Small intestine (tissue), 7 donors: Measurements from ENCODE around the gene PPP1R12B. TPM values are rescaled to one million over a fixed set of nuclear protein-coding genes. Genes with fewer than 3 reads are reported as not detected.
"Not testable (repeated sequence)": the region's sequence is repeated elsewhere in the genome, so short reads cannot be mapped to it uniquely, and the experiment has no call there.

Experiments used
- DNase-seq, 2 donors: peaks; one replicate each; pipeline versions ENCODE4 v3.0.0 to v3.0.0-alpha.2; 2013
- FAIRE-seq: peaks from 2 replicates; lab custom pipeline; 2012; peaks lifted over from hg19 to GRCh38; lab: Jason Lieb, UNC
- H3K27ac ChIP-seq, 3 donors: one replicate each; pipeline ENCODE4 v1.5.1; 2013; ENCODE audit warnings: low read length in 2 of 3, mild to moderate bottlenecking in 2 of 3, control low read depth in 1 of 3, inconsistent platforms in 1 of 3, low read depth in 1 of 3, moderate library complexity in 1 of 3
- H3K27me3 ChIP-seq, 3 donors: one replicate each; pipeline ENCODE4 v1.6.1; 2013; ENCODE audit warnings: low read length in 3 of 3, inconsistent platforms in 1 of 3; ENCODE audit not compliant: control insufficient read depth in 3 of 3, insufficient read depth in 3 of 3
- H3K36me3 ChIP-seq, 3 donors: one replicate each; pipeline ENCODE4 v1.6.1; 2013; ENCODE audit warnings: low read length in 3 of 3, inconsistent platforms in 1 of 3, low read depth in 1 of 3, mild to moderate bottlenecking in 1 of 3, moderate library complexity in 1 of 3; ENCODE audit not compliant: control insufficient read depth in 3 of 3, insufficient read depth in 2 of 3
- H3K4me1 ChIP-seq, 3 donors: one replicate each; pipeline ENCODE4 v1.6.1; 2013; ENCODE audit warnings: low read length in 2 of 3, inconsistent platforms in 1 of 3, low read depth in 1 of 3, mild to moderate bottlenecking in 1 of 3, moderate library complexity in 1 of 3; ENCODE audit not compliant: control insufficient read depth in 3 of 3, insufficient read depth in 2 of 3
- H3K4me3 ChIP-seq, 3 donors: one replicate each; pipeline ENCODE4 v1.5.1; 2013; ENCODE audit warnings: low read length in 3 of 3, control low read depth in 1 of 3, inconsistent platforms in 1 of 3, low read depth in 1 of 3, mild to moderate bottlenecking in 1 of 3, moderate library complexity in 1 of 3
- H3K9me3 ChIP-seq, 2 donors: one replicate each; pipeline ENCODE4 v1.6.1; 2013; ENCODE audit warnings: low read depth in 1 of 2, low read length in 1 of 2; ENCODE audit not compliant: control insufficient read depth in 2 of 2, insufficient read depth in 1 of 2
- WGBS, 3 donors: extraction: QIAGEN DNeasy Blood & Tissue Kit; methylation state at CpG; one replicate each; pipeline ENCODE4 v1.1.7; 2013; 5-methylcytosine and 5-hydroxymethylcytosine counted together
- polyA plus RNA-seq, 4 donors: library from polyadenylated mRNA; stranded (reverse) in 3 of 4; unstranded in 1 of 4; fragments of 200-250 nt in 3 of 4; fragments of 120-200 nt in 1 of 4; gene quantifications; one replicate each; pipeline versions ENCODE4 v1.2.1 to v1.2.3, GENCODE V29; 2013
- donor health status: healthy with polysubstance abuse.
- donor health status: control.
- donor health status: control.
- donor health status: Bipolar disorder and iron deficiency.
- donor health status: healthy.

Gene PPP1R12B
- polyA plus RNA-seq, 4 donors = 1.1 to 18.1 (median 8.6) TPM

DNA sequence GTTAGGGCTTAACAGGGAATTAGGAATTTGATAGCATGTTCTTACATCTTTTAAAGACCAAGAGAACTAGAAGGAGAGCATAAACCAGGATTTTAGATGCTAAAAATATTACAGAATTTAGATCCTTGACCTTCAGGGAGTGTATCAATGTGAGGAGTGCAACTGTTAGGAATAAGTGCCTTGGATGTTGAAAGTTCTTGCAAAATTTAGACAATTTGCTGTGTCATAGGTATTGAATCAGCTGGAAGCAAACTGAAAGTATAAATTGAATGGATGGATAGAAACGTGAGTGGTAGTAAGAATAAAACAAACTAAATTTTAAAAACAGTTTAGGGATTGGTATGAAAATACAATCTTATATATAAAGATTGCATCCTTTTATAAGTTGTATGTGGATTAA lies 27.7 kb downstream of the PPP1R12B start:
- DNase-seq = no peak
- Histone ChIP-seq H3K4me3 (no peak overlapping the region), H3K4me1 (no peaks in the 10 kb centered on the region), H3K27ac (no peak overlapping the region), H3K9me3 (no peaks in the 10 kb centered on the region), H3K27me3 (no peaks in the 10 kb centered on the region), H3K36me3 (no peaks in the 10 kb centered on the region)
- WGBS, 3 donors = 51 to 73% (median 53%) methylated on average over 1 of the region's 1 CpG
- FAIRE-seq = no peak

DNA sequence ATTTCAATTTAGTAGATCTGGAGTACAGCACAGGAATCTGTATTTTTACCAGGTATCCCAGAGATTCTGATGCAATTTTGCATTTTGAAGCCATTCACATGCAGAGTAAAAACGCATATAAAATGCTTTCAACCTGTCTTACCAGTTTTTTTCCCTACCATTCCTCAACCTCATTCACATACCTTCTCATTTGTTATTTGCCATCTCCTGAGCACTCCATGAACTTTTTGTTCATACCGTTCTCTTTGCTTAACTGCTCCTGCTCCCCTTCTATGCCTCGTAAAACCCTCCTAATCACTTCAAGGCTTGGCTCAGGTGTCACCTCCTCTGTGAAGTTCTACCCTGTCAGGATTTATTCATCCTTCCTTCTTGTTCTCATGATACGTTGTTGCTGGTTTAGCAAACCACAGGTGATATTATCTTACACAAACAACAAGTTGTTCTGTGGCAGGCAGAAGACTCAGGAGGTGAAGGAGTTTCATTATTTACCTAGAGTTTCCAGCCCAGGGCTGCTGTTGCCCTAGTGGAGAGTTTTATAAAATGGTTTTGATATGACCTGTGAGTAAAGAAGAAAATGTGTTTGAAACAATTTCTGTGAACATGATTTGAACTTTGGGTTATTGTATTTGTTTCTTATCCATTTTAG lies 31.5 kb downstream of the PPP1R12B start:
- not testable (repeated sequence) for H3K36me3 ChIP-seq, H3K9me3 ChIP-seq, FAIRE-seq, H3K4me3 ChIP-seq, H3K27me3 ChIP-seq, H3K4me1 ChIP-seq, H3K27ac ChIP-seq
- DNase-seq = peak; percentile 13 to 31
- WGBS, 3 donors = 20 to 43% (median 31%) methylated on average over 4 of the region's 4 CpGs

DNA sequence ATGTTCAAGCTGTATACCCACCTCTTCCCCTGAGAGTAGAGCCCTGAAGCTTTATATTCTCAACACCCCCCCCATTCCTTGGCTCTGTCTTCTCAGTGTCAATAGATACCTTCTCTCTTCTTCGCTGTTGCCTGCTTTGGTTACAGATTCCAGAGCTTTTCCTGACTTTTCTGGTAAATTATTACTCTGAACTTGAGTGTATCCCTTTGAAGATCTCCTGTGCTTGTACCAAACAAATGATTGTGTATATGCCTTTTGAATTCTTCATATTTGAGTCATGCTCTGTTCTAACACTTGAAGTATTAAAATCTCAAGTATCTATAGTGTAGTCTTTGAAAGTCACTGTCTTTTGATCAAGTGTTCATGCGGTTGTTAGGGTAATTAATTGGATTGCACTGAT lies 32.0 kb downstream of the PPP1R12B start:
- FAIRE-seq, H3K4me3 ChIP-seq, H3K27me3 ChIP-seq, H3K27ac ChIP-seq, H3K36me3 ChIP-seq, H3K9me3 ChIP-seq, DNase-seq, H3K4me1 ChIP-seq: not testable (repeated sequence)
- WGBS, 3 donors = 42 to 75% (median 61%) methylated on average over 2 of the region's 2 CpGs

DNA sequence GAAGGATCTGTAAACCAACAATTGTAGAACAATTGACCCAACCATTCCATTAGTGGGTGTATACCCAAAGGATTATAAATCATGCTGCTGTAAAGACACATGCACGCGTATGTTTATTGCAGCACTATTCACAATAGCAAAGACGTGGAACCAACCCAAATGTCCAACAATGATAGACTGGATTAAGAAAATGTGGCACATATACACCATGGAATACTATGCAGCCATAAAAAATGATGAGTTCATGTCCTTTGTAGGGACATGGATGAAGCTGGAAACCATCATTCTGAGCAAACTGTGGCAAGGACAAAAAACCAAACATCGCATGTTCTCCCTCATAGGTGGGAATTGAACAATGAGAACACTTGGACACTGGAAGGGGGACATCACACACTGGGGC lies 33.4 kb downstream of the PPP1R12B start:
- H3K36me3 ChIP-seq, H3K9me3 ChIP-seq, DNase-seq, H3K4me1 ChIP-seq, H3K4me3 ChIP-seq, FAIRE-seq, H3K27ac ChIP-seq, H3K27me3 ChIP-seq: not testable (repeated sequence)
- WGBS, 3 donors = 95 to 98% (median 96%) methylated on average over 4 of the region's 4 CpGs

DNA sequence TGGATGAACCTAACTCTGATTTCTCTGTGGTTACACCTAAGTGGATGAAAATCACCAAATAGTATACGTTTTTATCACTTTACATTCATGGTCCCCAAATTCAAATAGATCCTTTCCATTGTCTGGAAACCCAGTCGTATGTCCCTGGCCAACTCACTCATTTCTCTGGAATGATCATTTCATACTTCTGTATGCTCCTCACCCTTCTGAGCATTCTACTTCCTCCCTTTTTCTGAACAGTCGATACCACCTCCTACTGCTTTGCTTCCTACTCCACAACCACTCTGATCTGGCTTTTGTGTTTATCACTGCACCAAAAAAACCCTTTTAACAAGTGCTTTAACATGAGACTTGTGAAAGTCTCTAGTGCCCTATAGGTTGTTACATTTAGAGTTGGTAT lies 47.3 kb downstream of the PPP1R12B start:
- H3K36me3 ChIP-seq, H3K9me3 ChIP-seq, DNase-seq, H3K4me1 ChIP-seq, H3K4me3 ChIP-seq, H3K27ac ChIP-seq, H3K27me3 ChIP-seq, FAIRE-seq: not testable (repeated sequence)
- 71 to 81% (median 78%) methylated on average over 3 of the region's 3 CpGs for WGBS, 3 donors

DNA sequence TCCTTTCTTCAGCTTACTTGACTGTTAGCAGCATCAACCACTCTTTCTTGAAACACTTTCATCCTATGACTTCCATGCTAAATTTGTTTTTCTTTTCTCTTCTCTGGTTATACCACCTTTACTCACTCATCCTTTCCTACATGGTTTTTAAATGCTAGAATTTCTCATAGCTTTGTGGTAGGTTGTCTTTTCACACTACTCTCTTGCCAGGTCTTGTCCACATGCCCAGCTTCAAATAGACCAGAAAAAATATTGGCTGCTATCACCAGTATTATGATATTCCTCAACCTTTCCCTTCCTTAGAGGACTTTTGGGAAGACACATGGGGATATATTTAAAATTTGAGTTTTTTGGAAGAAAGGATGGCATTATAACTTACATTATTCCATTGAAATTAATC lies 48.8 kb downstream of the PPP1R12B start:
- Histone ChIP-seq H3K27ac (no peak overlapping the region), H3K4me1 (no peaks in the 10 kb centered on the region), H3K36me3 (no peaks in the 10 kb centered on the region), H3K4me3 (no peak overlapping the region), H3K27me3 (no peaks in the 10 kb centered on the region), H3K9me3 (no peaks in the 10 kb centered on the region)
- DNase-seq (no peak), FAIRE-seq (no peak)

DNA sequence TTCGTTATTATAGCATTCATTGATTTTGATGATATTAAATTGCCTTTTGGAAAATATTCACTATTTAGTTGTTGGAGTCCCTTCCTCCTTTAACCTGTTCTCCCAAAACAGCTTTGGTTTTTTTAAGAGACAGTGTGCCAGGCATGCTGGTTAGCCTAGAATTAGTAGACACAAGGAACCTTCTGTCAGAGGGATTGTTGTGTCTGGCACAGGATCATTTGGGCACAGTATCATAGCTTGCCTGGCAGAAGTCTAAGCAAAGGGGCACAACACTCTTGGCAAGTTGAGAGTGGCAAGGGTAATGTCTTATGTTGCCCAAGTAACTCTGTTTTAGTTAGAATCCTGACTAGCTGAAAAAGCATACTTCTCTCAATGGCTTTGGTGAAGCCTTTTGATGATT lies 49.9 kb downstream of the PPP1R12B start:
- not testable (repeated sequence) for H3K4me1 ChIP-seq, FAIRE-seq
- 85 to 94% (median 91%) methylated on average over 1 of the region's 1 CpG for WGBS, 3 donors

DNA sequence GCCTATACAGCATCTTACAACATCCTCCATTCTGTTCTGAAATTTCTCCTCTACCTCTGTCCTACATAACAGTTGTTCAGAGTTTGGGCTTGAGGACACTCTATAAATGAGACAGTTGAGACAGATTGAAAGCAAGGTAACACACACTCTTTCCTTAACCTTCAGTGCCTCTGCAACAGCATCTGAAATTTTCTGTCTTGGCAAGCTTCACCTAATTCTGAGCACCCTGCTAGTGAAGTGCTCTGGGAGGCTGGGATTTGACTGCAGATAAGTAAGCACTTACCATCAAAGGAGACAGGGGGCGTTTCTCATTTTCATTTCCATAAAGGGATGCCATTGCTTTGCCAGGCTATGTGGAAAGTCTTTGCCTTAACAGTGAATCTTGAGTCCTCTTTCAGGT lies 53.3 kb downstream of the PPP1R12B start:
- not testable (repeated sequence) for H3K27ac ChIP-seq, H3K36me3 ChIP-seq, H3K9me3 ChIP-seq, H3K27me3 ChIP-seq, H3K4me1 ChIP-seq, FAIRE-seq, DNase-seq, H3K4me3 ChIP-seq
- 60 to 63% methylated on average over 1 of the region's 1 CpG; no CpG with 5 or more reads in 1 of the 3 donors for WGBS, 3 donors

More for the DNA sequence above, 49.9 kb downstream of the PPP1R12B start:
- not testable (repeated sequence) for H3K27me3 ChIP-seq, H3K36me3 ChIP-seq, H3K9me3 ChIP-seq, DNase-seq, H3K4me3 ChIP-seq, H3K27ac ChIP-seq

DNA sequence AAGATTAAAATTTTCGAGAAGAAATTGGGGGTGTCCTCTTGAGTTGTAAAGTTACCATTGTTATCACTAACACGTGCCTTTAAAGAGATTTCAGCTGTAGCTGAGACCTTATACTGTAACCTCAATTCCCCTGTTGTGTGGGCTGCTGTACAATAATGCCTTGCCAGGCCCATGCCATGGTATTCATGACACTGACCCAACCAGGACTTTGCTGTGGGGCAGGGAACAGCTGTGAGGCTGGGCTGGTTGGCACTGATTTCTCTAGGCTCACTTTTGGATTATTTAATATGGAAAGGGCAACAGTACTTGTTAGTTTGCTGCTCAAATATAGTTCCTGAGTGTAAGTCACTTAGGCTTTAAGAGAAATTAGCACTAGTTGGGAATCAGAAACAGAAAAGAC lies 54.9 kb downstream of the PPP1R12B start:
- not testable (repeated sequence) for H3K36me3 ChIP-seq, H3K9me3 ChIP-seq, FAIRE-seq, H3K27ac ChIP-seq, H3K4me1 ChIP-seq, H3K27me3 ChIP-seq, DNase-seq, H3K4me3 ChIP-seq
- 76 to 82% (median 77%) methylated on average over 2 of the region's 2 CpGs for WGBS, 3 donors
